NCI-H1694 (cell line): ENCODE measurements around the gene NAGPA.
"Not testable (repeated sequence)": the region's sequence is repeated elsewhere in the genome, so short reads cannot be mapped to it uniquely, and the experiment has no call there.

Source experiments
- DNase-seq: peaks from one replicate; lab custom pipeline; 2025; lab: John Stamatoyannopoulos, UW

NAGPA gene

DNA sequence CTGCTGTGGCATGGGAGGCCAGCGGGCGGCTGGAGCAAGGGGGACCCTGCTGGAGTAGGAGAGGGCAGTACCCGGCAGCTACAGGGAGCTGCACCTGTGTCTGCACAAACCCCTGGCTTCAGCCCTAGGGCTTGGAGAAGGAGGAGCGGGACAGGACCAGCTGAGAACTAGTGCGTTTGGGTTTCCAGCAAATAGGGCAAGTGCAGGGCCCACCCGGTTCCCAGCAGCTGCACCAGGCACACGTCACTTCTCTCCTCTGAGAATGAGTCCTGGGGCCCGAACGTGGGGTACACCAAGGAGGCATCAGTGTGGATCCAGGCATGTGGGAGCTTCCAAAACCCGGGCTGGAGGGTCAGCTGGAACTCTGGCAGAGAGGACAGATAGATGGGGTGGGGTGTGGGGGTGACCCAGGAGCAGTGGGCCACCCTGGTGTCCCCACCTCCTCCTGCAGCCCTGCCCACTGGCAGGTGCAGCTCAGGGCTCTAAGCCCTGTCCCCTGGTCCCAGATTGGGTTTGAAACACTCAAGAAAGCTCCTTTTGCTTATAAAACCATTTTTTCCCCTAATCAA, 26.4 kb upstream of the NAGPA start:
- no peak for DNase-seq

DNA sequence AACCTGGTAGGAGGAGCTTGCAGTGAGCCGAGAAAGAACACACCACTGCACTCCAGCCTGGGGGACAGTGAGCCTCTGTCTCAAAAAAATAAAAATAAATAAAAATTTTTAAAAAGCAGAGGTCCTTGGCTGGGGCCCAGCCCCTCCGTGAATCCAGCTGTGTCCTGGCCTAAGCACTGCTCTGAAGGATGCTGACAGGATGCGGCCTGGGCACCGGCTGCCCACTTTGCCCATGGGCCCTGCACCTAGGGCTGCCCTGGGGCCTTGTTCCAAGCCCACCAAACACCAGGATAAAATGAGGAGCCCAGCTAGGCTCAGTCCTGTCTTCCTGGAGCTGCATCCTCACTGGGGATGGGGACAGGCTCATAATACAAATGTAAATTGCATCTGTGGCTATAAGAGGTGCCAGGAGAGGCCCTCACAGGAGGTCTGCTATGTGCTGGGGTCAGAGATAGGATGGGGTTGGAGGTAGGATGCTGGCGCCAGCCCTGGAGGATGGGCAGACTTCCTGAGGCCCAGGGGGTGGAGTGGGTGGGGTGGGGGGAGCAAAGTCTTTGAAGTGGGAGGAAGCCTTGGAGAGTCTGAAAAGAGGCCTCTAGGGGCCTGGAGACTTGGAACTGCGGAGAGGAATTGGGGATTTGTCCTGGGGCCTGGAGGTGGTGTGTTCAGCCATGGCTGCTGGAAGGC, 25.8 kb upstream of the NAGPA start:
- no peak for DNase-seq

DNA sequence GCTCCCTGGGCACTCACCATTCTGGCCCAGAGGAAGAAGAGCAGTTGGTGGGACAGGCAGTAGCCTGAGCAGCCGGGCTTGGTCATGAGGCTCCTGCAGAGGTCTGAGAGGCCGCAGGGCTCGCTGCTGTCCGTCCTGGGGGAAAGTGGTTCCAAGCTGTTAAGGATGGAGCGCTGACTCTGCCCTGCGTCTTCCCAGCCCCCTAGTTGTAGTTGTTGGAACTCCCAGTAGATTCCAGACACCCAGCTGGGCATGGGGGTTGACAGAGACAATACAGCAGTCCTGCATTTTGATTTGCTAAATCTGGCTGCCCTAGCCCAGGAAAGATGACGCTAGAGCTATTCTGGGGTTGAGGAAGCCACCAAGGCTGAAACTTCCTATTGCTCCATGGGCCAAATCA, 24.7 kb upstream of the NAGPA start:
- DNase-seq: no peak

DNA sequence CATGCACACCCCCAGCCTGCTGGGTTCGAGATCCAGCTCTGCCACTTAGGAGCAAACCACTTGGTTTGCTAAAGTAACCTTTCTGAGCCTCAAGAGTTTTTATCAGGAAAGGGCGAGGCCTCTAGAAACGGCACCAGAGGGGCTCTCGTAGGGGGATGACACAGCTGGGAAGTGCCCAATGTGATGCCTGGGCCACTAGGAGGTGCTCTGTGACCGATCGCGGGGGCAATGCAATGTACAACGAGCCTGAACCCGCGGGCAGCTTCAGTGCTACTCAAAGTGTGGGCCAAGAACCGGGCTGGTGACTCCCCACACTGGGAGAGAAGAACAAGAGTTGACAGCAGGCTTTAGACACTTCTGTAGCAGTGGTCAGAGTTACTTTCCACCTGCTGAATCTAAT, 22.6 kb upstream of the NAGPA start:
- no peak for DNase-seq

DNA sequence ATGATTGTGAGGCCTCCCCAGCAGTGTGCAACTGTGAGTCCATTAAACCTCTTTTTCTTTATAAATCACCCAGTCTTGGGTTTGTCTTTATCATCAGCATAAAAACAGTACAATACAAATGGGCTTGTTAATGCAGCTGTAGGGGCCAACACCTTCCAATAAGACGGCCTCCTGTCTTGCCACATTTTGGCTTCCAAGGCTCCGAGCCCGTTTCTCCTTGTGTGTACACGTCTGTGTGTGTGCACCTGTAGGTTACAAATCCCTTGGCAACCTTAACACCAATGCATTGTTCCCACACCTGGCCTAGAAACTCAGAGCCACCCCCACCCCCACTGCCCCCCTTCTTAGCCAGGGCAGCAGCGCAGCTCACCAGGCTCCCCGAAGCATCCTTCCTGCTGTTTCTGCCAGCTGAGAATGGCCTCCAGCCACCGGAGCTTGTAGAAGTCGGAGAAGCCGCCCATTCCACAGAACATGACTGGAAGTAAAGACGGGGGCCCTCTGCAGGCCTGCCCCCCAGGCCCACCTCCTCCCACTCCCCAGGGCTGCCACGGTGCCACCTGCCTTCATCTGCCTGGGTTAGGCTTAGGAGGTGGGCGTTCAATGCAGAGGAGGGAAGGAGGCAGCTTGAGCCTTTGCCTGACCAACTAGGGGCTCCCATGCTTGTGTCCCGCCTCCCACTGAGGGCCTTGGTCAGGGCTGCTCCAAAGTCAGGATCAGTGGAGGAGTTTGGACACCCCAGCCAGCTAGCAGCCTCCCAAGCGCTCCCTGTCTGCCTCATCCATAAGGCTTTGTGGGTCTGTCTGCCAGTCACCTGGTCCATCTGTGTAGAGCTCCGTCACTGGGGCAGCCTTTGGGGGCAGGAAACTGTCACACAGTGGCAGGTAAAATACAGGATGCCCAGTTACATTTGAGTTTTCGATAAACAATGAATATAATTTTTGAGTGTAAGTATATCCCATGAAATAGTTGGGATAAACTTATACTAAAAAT, 21.4 kb upstream of the NAGPA start:
- no peak for DNase-seq

DNA sequence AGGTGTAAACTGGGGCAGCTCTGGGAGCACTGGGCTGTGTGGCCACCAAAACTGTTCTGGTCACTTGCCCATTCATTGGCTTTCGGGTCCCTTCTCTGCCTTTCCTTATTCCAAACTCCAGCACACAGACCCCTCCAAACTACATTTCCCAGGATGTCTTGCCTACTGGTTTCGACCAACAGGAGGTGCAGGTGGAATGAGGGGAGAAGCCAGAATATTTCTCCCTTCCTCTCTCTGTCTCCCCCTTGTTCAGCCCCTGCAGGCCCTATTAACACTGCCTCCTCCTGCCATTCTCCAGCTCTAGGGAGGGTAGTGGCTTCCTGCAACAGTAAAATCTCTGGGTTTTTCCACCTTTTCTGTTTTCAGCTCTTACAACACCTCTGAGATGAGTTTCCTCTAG, 13.2 kb upstream of the NAGPA start:
- DNase-seq: no peak

DNA sequence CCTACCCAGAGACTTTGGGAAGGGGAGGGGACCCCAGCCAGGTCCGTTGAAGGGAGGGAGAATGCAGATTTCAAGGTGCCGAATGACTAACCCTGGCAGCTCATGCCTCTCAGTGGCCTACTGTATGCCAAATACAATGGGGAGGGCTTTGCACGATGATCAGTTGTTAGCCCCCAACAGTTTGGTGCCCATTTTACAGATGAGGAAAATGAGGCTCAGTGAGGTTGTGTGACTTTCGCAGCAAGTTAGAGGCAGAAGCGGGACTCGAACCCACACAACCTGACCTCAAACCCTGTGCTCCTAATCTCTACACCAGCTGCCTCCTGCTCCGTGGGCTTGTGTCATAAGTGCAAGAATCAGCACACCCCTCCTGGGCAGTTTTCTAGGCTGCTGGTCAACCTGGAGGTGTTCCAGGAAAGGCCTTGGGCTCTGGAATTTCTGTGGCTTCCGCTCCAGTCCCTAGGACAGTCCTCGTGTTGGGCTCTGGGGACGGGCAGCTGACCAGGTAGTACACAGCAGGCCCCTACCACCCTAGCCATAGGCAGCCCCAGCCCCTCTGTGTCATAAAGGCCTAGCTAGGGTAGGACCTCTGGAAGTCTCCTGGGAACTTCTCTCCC, 11.9 kb upstream of the NAGPA start:
- no peak for DNase-seq

DNA sequence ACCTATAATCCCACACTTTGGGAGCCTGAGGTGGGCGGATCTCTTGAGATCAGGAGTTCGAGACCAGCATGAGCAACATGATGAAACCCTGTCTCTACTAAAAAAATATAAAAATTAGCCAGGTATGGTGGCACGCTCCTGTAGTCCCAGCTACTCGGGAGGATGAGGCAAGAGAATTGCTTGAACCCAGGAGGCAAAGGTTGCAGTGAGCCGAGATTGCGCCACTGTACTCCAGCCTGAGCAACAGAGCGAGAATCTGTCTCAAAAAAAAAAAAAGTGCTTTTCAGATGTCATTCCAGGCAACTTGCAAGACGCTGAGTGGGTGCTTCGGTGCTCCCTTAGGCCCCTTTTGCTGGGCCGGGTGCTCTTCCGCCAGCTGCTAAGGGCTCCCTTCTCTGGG, 10.8 kb upstream of the NAGPA start:
- not testable (repeated sequence) for DNase-seq

DNA sequence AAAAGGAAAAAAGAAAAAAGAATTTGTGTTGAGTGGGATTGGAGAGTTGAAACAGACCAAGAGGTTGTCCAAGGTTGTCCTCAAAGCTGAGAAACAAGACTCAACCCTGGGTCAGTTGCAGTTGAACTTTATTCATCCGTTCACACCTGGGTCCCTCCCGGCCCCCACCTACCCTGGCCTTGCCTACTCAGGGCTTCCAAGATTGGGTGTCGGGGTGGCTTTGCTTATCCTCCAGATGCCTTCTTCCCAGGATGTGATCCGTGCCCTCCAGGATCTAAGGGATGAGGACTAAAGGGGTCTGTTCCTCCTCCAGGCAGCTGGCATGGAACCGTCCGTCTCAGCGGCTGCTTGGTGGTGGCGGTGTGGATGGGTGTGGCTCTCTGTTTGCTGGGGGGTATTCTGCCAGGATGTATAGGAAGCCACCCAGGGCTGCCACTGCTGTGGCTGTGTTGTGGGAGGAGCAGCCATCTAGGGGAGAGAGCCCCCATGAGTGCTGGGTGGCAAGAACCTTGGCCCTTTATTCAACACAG, 10.3 kb upstream of the NAGPA start:
- DNase-seq: no peak

DNA sequence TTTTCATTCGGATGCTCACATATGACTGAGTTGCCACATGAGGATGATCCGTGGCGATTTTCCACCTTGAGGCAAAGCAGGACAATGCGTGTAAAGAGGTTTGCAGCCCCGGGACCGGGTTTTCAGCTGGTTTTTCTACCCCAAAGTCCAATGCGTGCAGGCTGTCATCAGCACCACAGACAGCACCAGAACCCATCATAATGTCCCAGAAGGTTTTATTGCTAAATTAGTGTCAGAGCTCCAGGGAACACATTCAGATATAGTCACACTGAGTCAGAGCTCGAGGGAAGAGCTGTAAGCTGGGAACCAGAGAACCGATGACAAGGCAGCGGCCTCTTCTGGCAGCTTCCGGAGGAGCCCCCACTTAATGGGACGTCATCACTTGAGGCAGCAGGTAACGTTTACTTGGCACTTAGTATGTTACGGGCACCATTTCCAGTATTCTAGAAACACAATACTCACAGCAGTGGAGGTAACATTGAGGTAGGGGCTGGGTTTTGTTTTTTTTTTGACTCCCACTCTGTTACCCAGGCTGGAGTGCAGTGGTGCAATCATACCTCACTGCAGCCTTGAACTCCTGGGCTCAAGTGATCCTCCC, 8.9 kb upstream of the NAGPA start:
- no peak for DNase-seq

DNA sequence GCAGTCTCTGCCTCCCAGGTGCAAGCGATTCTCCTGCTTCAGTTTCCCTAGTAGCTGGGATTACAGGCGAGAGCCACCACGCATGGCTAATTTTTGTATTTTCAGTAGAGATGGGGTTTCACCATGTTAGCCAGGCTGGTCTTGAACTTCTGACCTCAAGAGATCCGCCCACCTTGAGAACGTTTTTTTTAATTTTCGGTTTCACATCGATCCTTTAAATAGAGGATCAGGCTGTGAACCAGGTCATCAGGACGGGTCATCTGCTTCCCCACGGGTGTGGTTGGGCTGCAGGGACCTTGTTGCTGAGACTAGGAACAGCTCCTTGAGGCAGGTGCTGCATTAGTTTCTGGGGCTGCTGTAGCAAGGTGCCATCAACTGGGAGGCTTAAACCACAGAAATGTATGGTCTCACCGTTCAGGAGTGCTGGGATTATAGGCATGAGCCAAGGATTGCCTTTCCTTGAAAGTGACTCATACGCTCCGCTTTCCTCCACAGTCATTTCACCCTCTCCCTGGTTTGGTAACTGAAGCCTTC, 7.9 kb upstream of the NAGPA start:
- no peak for DNase-seq

DNA sequence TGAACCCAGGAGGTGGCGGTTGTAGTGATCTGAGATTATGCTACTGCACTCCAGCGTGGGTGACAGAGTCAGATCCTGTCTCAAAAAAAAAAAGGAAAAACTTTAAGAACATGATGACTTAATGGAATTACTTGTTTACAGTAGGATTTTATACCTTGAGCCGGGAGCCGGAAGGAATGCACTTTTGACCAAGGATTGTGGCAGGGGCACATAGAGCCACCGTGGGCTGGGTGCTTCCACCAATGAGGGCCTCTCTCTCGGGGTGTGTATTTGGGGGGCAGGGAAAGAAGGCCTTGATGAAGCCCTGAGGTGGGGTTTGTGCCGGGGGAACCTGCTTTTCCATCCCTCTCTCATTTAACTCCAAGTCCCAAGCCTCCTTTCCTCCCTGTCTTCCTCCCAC, 6.7 kb upstream of the NAGPA start:
- no peak for DNase-seq

DNA sequence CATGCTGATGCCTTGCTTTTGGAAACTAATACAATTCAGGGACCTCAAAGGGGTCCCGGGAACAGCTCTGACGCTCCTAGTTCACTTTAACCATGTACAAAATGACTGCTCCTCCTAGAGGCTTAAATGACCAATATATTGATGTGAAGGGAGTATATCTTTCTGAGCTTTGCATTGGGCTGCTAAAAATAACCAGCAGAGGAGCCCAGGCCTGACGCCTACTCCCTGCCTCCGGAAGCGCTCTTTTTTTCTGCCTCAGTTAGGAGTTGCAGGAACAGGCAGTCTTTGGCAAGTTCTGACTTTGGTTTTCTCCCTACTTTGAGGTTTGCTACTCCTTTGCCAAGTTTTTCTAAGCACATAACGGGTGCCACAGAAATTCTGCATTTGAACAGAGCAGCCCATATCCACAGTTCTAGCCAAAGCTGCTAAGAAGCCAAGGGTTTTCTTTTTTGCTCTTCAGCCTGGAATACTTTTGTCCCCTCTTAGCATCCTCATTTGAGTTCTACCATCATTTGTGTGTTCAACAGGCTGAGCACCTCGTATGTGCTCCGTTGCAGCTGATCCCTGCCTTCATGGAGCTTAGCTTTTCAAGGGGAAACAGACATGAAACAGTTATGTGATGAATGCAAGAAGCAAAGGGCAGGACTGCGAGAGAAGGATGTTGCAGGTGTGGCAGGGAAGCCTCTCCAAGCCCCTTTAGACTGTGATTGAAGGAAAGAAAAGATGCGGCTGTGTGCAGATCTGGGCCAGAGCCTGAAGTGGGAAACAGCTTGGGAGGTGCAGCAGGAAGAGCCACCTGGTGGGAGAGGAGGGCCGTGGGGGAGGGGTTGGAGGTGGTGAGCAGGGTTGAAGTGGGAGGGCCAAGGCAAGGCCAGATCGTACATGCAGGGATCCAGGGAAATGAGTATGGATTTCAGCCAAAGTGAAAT, 2.8 kb upstream of the NAGPA start:
- no peak for DNase-seq

DNA sequence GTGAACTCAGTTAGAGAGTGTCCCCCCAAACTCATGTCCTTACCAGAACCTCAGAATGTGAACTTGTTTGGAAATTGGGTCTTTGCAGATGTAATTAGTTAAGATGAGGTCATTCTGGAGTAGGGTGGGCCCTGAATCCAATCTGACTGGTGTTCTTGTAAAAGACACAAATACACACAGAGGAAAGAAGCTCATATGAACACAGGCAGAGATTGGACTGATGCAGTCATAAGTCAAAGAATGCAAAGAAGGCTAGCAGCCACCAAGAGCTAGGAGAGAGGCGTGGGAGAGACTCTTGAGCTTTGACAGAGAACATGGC, 2.1 kb upstream of the NAGPA start:
- no peak for DNase-seq

DNA sequence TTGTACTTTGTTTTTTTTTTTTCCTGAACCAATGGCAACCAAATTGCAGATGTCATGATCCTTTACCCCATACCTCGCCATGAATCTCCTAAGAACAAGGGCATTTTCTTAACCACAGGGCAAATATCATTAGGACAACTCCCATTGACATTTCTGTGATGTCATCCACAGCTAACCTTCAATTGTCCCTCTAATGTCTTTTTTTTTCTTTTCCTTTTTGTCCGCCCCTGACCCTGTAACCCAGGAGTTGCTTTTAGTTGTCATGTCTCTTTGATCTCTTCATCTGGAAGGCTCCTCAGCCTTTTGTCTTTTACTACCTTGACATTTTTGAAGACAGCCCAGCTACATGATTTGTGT, 410 bp upstream of the NAGPA start:
- no peak for DNase-seq

DNA sequence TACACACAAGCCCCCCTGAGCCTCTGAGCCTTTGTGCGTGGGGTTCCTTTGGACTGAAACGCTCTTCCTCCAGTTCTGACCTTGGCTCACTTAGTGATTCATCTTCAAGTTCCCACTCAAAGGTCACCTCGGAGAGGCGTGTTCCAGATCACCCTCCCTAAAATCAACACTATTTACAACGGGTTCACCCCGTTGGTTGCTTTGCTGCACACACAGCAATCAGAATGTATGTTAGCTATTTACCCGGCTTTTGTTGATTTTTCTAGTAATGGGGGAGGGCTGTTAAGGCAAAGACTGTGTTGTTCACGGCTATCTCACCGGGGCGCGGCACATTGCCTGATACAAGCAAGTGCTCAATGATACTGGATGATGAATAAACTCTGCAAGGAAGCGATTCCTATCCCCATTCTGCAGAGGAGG, 977 bp downstream of the NAGPA start:
- no peak for DNase-seq

DNA sequence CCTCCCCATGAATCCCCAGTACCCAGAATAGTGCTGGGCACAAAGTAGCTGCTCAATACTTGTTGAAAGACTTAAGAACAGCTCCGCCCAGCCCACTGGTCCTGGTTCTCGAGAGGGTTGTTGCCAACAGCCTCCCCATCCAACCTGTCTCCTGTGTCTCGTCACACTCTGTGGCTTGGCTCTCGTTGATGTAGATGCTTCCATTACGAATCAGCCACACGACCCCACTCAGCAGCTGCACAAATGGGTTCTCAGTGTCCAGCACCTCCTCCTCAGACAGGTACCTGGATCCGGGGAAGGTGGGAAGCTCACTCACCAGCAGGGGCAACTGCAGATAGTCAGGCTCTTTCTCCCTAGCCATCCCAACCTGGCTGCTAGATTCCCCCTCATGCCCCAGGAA, 2.1 kb downstream of the NAGPA start:
- no peak for DNase-seq

DNA sequence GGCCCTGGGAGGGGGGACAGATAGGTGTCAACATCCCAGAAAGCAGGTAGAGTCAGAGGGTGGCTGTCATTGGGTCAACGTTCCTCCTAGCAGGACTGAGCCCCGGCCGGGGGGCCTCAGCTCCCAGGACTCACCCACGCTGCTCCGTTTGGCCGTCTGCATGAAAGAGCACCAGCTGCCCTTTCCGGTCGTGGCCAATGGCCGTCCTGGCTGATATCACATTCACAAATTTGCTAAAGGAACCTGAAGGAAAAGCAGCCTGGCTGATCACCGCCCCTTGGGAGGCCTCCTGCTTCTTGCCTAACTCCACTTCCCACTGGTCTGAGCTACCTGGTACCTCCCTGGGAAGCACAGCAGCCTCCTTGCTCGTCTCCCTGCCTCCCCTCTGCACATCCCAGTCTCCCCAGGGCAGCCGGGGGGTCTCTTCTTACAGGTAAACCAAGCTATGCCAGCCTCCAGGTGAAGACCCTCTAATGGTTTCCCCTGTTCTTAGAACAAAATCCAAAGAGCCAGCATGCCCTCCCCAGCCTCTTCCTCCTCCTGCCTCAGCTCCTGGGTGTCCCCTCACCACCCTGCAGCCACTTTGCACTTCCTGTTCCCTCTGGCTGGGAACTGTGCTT, 3.4 kb downstream of the NAGPA start:
- DNase-seq: no peak

DNA sequence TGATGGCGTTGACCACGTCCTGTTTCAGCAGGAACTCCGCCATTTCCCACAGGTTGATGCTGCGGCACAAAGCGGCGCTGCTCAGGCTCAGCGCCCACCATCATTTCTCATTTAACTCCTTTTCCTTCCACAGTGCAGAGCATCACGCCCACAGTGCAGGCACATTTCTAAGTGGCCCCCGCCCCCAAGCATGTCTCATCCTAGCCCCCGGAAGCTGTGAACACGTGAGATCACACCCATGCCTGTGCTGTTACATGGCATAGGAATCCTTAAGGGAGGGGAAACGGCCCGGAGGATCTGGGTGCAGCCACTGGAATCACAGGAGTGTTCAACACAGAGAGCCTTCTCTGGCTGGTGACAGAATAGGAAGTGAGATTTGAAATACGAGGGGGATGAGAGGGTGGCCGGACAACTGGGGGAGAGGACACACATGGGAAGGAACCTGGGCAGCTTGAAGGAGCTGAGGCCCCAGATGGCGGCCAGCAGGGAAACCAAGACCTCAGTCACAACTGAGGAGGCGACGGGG, 4.7 kb downstream of the NAGPA start:
- DNase-seq: no peak

DNA sequence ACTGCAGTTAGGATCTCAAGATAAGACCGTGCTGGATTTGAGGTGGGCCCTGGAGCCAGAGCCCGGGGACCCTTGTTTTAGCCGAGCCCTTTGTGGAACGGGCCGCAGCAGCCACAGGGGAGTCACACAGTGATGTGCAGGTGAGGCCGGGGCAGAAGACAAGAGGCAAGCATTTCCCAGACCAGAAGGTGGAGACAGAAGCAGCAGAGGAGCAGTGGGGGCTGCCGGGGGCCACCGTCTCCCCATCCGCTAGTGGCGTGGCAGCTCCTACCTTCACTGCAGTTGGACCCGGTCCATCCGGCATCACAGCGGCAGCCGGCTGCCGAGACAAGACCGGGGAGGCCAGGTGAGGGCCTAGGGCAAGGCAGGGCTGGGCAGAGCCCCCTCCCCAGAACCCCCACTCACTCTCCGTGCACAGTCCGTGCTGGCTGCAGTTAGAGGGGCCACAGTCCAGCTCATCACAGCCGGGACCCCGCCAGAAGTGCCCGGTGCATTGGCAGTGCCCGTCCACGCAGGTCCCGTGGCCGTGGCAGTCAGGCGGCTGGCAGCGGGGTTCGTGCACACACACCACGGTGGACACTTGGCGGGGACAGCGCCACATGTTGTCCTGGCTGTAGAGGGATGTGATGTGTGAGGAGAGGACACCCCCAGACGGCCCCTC, 6.0 kb downstream of the NAGPA start:
- DNase-seq: no peak
